MCF 10A (cell line): ENCODE data around the gene TXNL4A. TPM values are rescaled to one million over a fixed set of nuclear protein-coding genes. Genes with fewer than 3 reads are reported as not detected.
"Not testable (repeated sequence)": the region's sequence is repeated elsewhere in the genome, so short reads cannot be mapped to it uniquely, and the experiment has no call there.

Experiments used
- BruUV-seq: library from RNA; stranded (reverse); fragments of 400-500 nt; replicated peaks from 2 replicates; lab custom pipeline; 2021; lab: Mats Ljungman, UMichigan
- CTCF ChIA-PET: fragments of 300-600 bp; sonication (Branson Sonifier 250); formaldehyde crosslinking; extraction: SDS; loops from one replicate; lab custom pipeline; 2021; ENCODE audit warnings: antibody characterized with exemption, inconsistent platforms; lab: Yijun Ruan, JAX
- POLR2A ChIA-PET: fragments of 300-600, 350-650 bp; sonication (Branson Sonifier 250); formaldehyde crosslinking; extraction: SDS; loops from one replicate; lab custom pipeline; 2020; ENCODE audit warnings: antibody characterized with exemption, inconsistent platforms; lab: Yijun Ruan, JAX
- DNase-seq: peaks from one replicate; pipeline ENCODE4 v3.0.0-alpha.2; 2018; ENCODE audit not compliant: unreplicated experiment
- H3K27ac Mint-ChIP-seq: one replicate; pipeline ENCODE4 v1.8.0; 2022; ENCODE audit warnings: mild to moderate bottlenecking, low read depth, mixed read lengths; ENCODE audit not compliant: unreplicated experiment
- H3K27me3 Mint-ChIP-seq: one replicate; pipeline ENCODE4 v1.8.0; 2022; ENCODE audit warnings: mixed read lengths; ENCODE audit not compliant: insufficient read depth, unreplicated experiment
- H3K36me3 Mint-ChIP-seq: one replicate; pipeline ENCODE4 v1.8.0; 2022; ENCODE audit warnings: mild to moderate bottlenecking, moderate library complexity, mixed read lengths; ENCODE audit not compliant: insufficient read depth, unreplicated experiment
- H3K4me1 Mint-ChIP-seq: one replicate; pipeline ENCODE4 v1.8.0; 2022; ENCODE audit warnings: mixed read lengths; ENCODE audit not compliant: insufficient read depth, unreplicated experiment
- H3K4me3 Mint-ChIP-seq: one replicate; pipeline ENCODE4 v1.8.0; 2022; ENCODE audit warnings: mild to moderate bottlenecking, moderate library complexity, mixed read lengths; ENCODE audit not compliant: unreplicated experiment
- H3K9me3 Mint-ChIP-seq: one replicate; pipeline ENCODE4 v1.8.0; 2022; ENCODE audit warnings: mixed read lengths; ENCODE audit not compliant: unreplicated experiment
- CTCF ChIP-seq: fragments of 200-600 bp; IDR thresholded peaks from one replicate; pipeline ENCODE4 v1.8.0; 2022; ENCODE audit warnings: antibody characterized with exemption, mild to moderate bottlenecking; ENCODE audit not compliant: unreplicated experiment
- intact Hi-C: fragments of 100-400 bp; cut with micrococcal nuclease; formaldehyde crosslinking; loops from 2 replicates; pipeline ENCODE4 v1.14.1; 2022
- total RNA-seq: library from RNA; stranded (reverse); gene quantifications from 2 replicates; pipeline ENCODE4 v1.2.3, GENCODE V29; 2022

Gene TXNL4A
- total RNA-seq, 1 experiment from 2014 or later = 207 TPM

- CTCF ChIA-PET = no interaction called here
- intact Hi-C loops = no loop called here
Observed at GRCh38 chr18:80000877-80001276, 12.5 kb upstream of the TXNL4A start.

GRCh38 chr18:79999701-80000100, 11.3 kb upstream of the TXNL4A start:
- H3K4me3 Mint-ChIP-seq, H3K27me3 Mint-ChIP-seq, H3K9me3 Mint-ChIP-seq, H3K4me1 Mint-ChIP-seq, H3K27ac Mint-ChIP-seq, H3K36me3 Mint-ChIP-seq, intact Hi-C loops, CTCF ChIA-PET, DNase-seq, BruUV-seq: not testable (repeated sequence)
- POLR2A ChIA-PET = interaction anchor here (0.8 kb wide), 1 partner anchor 11 kb away, joined by 3 read pairs; no protein-coding TSS in a partner anchor

More at GRCh38 chr18:80000877-80001276, 12.5 kb upstream of the TXNL4A start:
- BruUV-seq = no TSS peak
- POLR2A ChIA-PET = no interaction called here
- no peaks in the 10 kb centered on the region for H3K36me3 Mint-ChIP-seq
- no peak overlapping the region for H3K4me3 Mint-ChIP-seq
- peaks cover 9% of the 10 kb centered on the region for H3K9me3 Mint-ChIP-seq
- no peak for DNase-seq
- H3K27ac Mint-ChIP-seq = no peak overlapping the region
- H3K27me3 Mint-ChIP-seq = no peaks in the 10 kb centered on the region
- no peaks in the 10 kb centered on the region for H3K4me1 Mint-ChIP-seq
- TF ChIP-seq CTCF = no peak

DNA sequence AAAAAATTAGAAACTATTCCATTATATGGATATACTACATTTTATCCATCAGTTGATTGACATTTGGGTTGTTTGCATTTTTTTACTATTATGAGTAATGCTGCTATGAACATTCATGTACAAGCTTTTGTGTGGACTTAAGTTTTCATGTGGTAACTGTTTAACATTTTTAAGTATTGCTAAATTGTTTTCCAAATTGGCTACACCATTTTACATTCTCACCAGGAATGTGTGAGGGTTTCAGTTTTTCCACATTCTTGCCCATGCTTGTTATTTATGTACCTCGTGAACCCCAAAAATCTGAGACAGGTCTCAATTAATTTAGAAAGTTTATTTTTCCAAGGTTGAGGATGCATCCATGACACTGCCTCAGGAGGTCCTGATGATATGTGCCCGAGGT, 3.1 kb upstream of the TXNL4A start:
- BruUV-seq = no TSS peak
- peaks cover 6% of the 10 kb centered on the region for H3K4me1 Mint-ChIP-seq
- CTCF ChIA-PET = no interaction called here

GRCh38 chr18:79989195-79989497, 783 bp upstream of the TXNL4A start:
- no TSS peak for BruUV-seq
- H3K4me3 Mint-ChIP-seq = peak overlapping the region; percentile 86
- peak overlapping the region; percentile 94 for H3K27ac Mint-ChIP-seq
- ChIA-PET CTCF (no interaction called here), POLR2A (interaction anchor here (0.6 to 7.3 kb wide), 19 partner anchors 8 to 310 kb away, joined by 3 to 113 read pairs (median 6); partner anchors contain the start of genes ADNP2, HSBP1L1, RBFA and SLC66A2)
- peaks cover 28% of the 10 kb centered on the region for H3K36me3 Mint-ChIP-seq
- H3K9me3 Mint-ChIP-seq = no peaks in the 10 kb centered on the region
- H3K27me3 Mint-ChIP-seq = no peaks in the 10 kb centered on the region
- H3K4me1 Mint-ChIP-seq = peaks cover 8% of the 10 kb centered on the region
- no peak for TF ChIP-seq CTCF
- intact Hi-C loops = loop anchor here (2.0 to 5.0 kb wide), 2 partner anchors 24 to 158 kb away; partner anchors contain the start of gene HSBP1L1
- DNase-seq = no peak

More for the DNA sequence above, 3.1 kb upstream of the TXNL4A start:
- no peak for DNase-seq
- H3K27ac Mint-ChIP-seq = no peak overlapping the region
- no peak overlapping the region for H3K4me3 Mint-ChIP-seq
- peaks cover 17% of the 10 kb centered on the region for H3K36me3 Mint-ChIP-seq
- intact Hi-C loops = no loop called here
- POLR2A ChIA-PET = interaction anchor here (0.6 to 7.3 kb wide), 7 partner anchors 12 to 85 kb away, joined by 3 to 113 read pairs (median 4); partner anchors contain the start of gene RBFA
- no peaks in the 10 kb centered on the region for H3K9me3 Mint-ChIP-seq
- no peak for TF ChIP-seq CTCF
- no peaks in the 10 kb centered on the region for H3K27me3 Mint-ChIP-seq
